ENCODE data around the gene PTPRD.
A peak's percentile ranks its signal among the peaks of the same experiment; 100 is the strongest.

The PTPRD gene

DNA sequence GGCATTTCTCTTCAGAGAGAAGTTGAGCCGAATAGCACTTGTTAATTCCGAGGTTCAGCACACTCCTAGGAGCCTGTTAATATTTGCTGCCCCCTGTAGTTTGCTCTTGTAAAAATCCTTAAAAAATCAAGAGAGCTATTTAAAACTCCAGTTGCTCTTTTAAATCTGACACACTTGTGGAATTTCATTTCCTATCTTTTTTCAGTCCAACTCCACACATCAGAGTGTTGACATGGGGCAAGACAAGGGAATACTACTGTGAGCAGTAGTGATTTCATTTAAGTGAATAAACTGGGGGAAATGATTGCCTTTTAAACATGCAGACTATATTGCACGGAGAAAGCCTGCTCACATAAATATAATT lies 1717.0 kb downstream of the PTPRD start:
- H3K4me1 ChIP-seq (ENCODE audit: control insufficient read depth, insufficient read depth, low read length) = no peaks in the 10 kb centered on the region
- no peaks in the 10 kb centered on the region for H3K36me3 ChIP-seq (ENCODE audit: control insufficient read depth in 2 of 2, insufficient read depth in 1 of 2, low read length in 2 of 2)
- no peak overlapping the region for H3K27ac ChIP-seq (ENCODE audit: extremely low read depth, low read depth, low read length)
- H3K4me3 ChIP-seq (ENCODE audit: low read depth, low read length) = no peak overlapping the region
- CTCF ChIA-PET = interaction anchor here (0.6 to 3.2 kb wide), 44 partner anchors 8 to 1493 kb away, joined by 3 to 17 read pairs (median 4); no protein-coding TSS in a partner anchor
- H3K9me3 ChIP-seq (ENCODE audit: control insufficient read depth, insufficient read depth, low read depth, low read length) = no peaks in the 10 kb centered on the region
- POLR2A ChIA-PET = no interaction called here
- TF ChIP-seq ZNF174 (tag by site-specific recombination; IDR thresholded peaks at IDR 0.05) (no peak), FEZF1 (tag by site-specific recombination; IDR thresholded peaks at IDR 0.05) (0 out of 2 replicates have a peak, but pooled peaks have one; percentile 16), ZNF654 (tag by site-specific recombination; IDR thresholded peaks at IDR 0.05; ENCODE audit: low read depth) (peak; percentile 47), SCRT2 (tag by site-specific recombination; IDR thresholded peaks at IDR 0.05) (peak; percentile 53; the same call in 1 of the 2 replicates), ZNF768 (tag by site-specific recombination; IDR thresholded peaks at IDR 0.05) (no peak), SCRT1 (tag by site-specific recombination; IDR thresholded peaks at IDR 0.05; ENCODE audit: borderline replicate concordance) (peak; percentile 58; the same call in 1 of the 2 replicates)
- TF ChIP-seq, protein P1, sequence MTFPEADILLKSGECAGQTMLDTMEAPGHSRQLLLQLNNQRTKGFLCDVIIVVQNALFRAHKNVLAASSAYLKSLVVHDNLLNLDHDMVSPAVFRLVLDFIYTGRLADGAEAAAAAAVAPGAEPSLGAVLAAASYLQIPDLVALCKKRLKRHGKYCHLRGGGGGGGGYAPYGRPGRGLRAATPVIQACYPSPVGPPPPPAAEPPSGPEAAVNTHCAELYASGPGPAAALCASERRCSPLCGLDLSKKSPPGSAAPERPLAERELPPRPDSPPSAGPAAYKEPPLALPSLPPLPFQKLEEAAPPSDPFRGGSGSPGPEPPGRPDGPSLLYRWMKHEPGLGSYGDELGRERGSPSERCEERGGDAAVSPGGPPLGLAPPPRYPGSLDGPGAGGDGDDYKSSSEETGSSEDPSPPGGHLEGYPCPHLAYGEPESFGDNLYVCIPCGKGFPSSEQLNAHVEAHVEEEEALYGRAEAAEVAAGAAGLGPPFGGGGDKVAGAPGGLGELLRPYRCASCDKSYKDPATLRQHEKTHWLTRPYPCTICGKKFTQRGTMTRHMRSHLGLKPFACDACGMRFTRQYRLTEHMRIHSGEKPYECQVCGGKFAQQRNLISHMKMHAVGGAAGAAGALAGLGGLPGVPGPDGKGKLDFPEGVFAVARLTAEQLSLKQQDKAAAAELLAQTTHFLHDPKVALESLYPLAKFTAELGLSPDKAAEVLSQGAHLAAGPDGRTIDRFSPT (tag by site-specific recombination; IDR thresholded peaks at IDR 0.05) = no peak
- TF ChIP-seq, protein P2, sequence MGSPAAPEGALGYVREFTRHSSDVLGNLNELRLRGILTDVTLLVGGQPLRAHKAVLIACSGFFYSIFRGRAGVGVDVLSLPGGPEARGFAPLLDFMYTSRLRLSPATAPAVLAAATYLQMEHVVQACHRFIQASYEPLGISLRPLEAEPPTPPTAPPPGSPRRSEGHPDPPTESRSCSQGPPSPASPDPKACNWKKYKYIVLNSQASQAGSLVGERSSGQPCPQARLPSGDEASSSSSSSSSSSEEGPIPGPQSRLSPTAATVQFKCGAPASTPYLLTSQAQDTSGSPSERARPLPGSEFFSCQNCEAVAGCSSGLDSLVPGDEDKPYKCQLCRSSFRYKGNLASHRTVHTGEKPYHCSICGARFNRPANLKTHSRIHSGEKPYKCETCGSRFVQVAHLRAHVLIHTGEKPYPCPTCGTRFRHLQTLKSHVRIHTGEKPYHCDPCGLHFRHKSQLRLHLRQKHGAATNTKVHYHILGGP (tag by site-specific recombination; IDR thresholded peaks at IDR 0.05) = no peak
- TF ChIP-seq, protein P3, sequence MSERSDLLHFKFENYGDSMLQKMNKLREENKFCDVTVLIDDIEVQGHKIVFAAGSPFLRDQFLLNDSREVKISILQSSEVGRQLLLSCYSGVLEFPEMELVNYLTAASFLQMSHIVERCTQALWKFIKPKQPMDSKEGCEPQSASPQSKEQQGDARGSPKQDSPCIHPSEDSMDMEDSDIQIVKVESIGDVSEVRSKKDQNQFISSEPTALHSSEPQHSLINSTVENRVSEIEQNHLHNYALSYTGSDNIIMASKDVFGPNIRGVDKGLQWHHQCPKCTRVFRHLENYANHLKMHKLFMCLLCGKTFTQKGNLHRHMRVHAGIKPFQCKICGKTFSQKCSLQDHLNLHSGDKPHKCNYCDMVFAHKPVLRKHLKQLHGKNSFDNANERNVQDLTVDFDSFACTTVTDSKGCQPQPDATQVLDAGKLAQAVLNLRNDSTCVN (tag by site-specific recombination; optimal IDR thresholded peaks at IDR 0.05) = no peak

DNA sequence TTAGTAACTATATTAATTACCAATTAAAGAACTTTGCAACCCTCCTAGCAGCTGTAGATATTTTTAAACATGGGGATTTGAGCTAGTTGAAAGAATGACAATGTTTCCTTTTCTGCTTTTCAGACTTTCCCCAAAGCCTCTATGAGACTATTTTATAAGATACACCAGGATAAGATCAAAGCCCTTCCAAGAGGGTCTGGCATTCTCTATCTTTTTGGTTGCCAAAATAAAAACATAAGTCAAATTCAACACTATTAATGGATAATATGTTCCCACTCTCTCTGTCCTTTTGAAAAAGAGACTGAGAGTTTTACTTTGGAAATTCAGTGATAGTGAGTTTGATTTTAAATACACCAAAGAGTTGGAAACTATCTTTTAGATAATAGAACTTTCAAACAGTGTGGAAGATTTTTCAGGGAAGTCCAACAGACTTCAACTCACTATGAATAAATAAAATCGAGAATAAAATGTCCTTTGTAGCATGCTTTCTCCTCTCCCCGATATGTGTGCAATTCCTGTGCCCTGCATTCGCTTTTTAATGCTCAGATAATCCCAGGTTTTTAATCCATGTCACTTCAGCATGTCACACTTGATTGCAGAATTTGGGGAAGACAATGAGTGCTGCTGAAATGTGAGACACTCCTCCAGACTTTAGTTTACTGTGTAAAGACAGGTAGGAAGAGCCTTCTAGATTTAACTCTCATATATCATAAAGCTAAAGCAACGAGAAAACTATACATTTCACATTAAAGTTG lies 1717.5 kb downstream of the PTPRD start:
- Histone ChIP-seq H3K9me3 (ENCODE audit: control insufficient read depth, insufficient read depth, low read depth, low read length) (no peaks in the 10 kb centered on the region), H3K36me3 (ENCODE audit: control insufficient read depth in 2 of 2, insufficient read depth in 1 of 2, low read length in 2 of 2) (no peaks in the 10 kb centered on the region), H3K4me1 (ENCODE audit: control insufficient read depth, insufficient read depth, low read length) (no peaks in the 10 kb centered on the region), H3K4me3 (ENCODE audit: low read depth, low read length) (no peak overlapping the region), H3K27ac (ENCODE audit: extremely low read depth, low read depth, low read length) (no peak overlapping the region)
- POLR2A ChIA-PET = no interaction called here
- CTCF ChIA-PET = interaction anchor here (0.6 to 3.2 kb wide), 39 partner anchors 8 to 1493 kb away, joined by 3 to 17 read pairs (median 4); no protein-coding TSS in a partner anchor
- no peak for TF ChIP-seq ZNF404 (tag by site-specific recombination; IDR thresholded peaks at IDR 0.05)
- no peak for TF ChIP-seq ZNF341 (tag by site-specific recombination; IDR thresholded peaks at IDR 0.05; ENCODE audit: low read depth)
- no peak for TF ChIP-seq ZNF777 (tag by site-specific recombination; IDR thresholded peaks at IDR 0.05; ENCODE audit: borderline replicate concordance)
- TF ChIP-seq EGR2 (tag by site-specific recombination; IDR thresholded peaks at IDR 0.05; ENCODE audit: low read depth) = no peak
- TF ChIP-seq ZNF221 (tag by site-specific recombination; IDR thresholded peaks at IDR 0.05; ENCODE audit: borderline replicate concordance) = no peak
- no peak for TF ChIP-seq ZNF610 (tag by site-specific recombination; IDR thresholded peaks at IDR 0.05; ENCODE audit: borderline replicate concordance)
- TF ChIP-seq ZNF791 (tag by site-specific recombination; IDR thresholded peaks at IDR 0.05) = no peak
- TF ChIP-seq ZNF292 (tag by site-specific recombination; IDR thresholded peaks at IDR 0.05; ENCODE audit: borderline replicate concordance, low read depth) = no peak
- TF ChIP-seq ZNF24 (tag by site-specific recombination; IDR thresholded peaks at IDR 0.05) = no peak
- TF ChIP-seq, protein P1 (tag by site-specific recombination; IDR thresholded peaks at IDR 0.05) = no peak
- TF ChIP-seq ZNF266 (tag by site-specific recombination; IDR thresholded peaks at IDR 0.05; ENCODE audit: low read depth) = no peak
- no peak for TF ChIP-seq ZNF747 (tag by site-specific recombination; IDR thresholded peaks at IDR 0.05)
- TF ChIP-seq ZBTB17 (tag by site-specific recombination; IDR thresholded peaks at IDR 0.05) = no peak
- no peak for TF ChIP-seq ZFP3 (tag by site-specific recombination; IDR thresholded peaks at IDR 0.05; ENCODE audit: low read depth)
- TF ChIP-seq YY1 (tag by site-specific recombination; IDR thresholded peaks at IDR 0.05) = no peak
- no peak for TF ChIP-seq ZBTB7A (tag by site-specific recombination; IDR thresholded peaks at IDR 0.05; ENCODE audit: low read depth)
- no peak for TF ChIP-seq ZNF10 (tag by site-specific recombination; IDR thresholded peaks at IDR 0.05)
- TF ChIP-seq, protein P4, sequence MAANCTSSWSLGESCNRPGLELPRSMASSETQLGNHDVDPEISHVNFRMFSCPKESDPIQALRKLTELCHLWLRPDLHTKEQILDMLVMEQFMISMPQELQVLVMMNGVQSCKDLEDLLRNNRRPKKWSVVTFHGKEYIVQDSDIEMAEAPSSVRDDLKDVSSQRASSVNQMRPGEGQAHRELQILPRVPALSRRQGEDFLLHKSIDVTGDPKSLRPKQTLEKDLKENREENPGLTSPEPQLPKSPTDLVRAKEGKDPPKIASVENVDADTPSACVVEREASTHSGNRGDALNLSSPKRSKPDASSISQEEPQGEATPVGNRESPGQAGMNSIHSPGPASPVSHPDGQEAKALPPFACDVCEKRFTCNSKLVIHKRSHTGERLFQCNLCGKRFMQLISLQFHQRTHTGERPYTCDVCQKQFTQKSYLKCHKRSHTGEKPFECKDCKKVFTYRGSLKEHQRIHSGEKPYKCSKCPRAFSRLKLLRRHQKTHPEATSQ (tag by site-specific recombination; IDR thresholded peaks at IDR 0.05) = no peak
- no peak for TF ChIP-seq KLF8 (tag by site-specific recombination; IDR thresholded peaks at IDR 0.05)
